Neural cell (in vitro differentiated cells): ENCODE data around the gene TBX18. TPM values are rescaled to one million over a fixed set of nuclear protein-coding genes. Genes with fewer than 3 reads are reported as not detected.

Experiments used
- H2AFZ ChIP-seq: fragments of 200-600, 300-800 bp; sonication (generic), shearing (Covaris generic); 2 replicates; pipeline ENCODE4 v1.6.0; 2014; ENCODE audit warnings: low read depth, mild to moderate bottlenecking, antibody characterized with exemption, low read length, moderate library complexity
- H3F3A ChIP-seq: fragments of 200-600 bp; shearing (Covaris generic); 2 replicates; pipeline ENCODE4 v1.6.1; 2016; ENCODE audit warnings: mild to moderate bottlenecking, moderate library complexity, mixed read lengths, antibody characterized with exemption, low read length; ENCODE audit not compliant: insufficient read depth, poor library complexity, severe bottlenecking
- H3K27ac ChIP-seq: fragments of 200-600, 300-800 bp; sonication (generic), shearing (Covaris generic); 2 replicates; pipeline ENCODE4 v1.5.1; 2014; ENCODE audit warnings: mild to moderate bottlenecking, low read length, moderate library complexity
- H3K27me3 ChIP-seq: fragments of 300-800, 200-600 bp; sonication (generic), shearing (Covaris generic); 2 replicates; pipeline ENCODE4 v1.6.0; 2014; ENCODE audit warnings: mild to moderate bottlenecking, low read depth, low read length, moderate library complexity; ENCODE audit not compliant: insufficient read depth
- H3K36me3 ChIP-seq: fragments of 300-800, 200-600 bp; sonication (generic), shearing (Covaris generic); 2 replicates; pipeline ENCODE4 v1.5.1; 2014; ENCODE audit warnings: mild to moderate bottlenecking, antibody characterized with exemption, low read length, moderate library complexity; ENCODE audit not compliant: insufficient read depth
- H3K4me2 ChIP-seq: fragments of 300-800, 200-600 bp; sonication (generic), shearing (Covaris generic); 2 replicates; pipeline ENCODE4 v1.6.0; 2014; ENCODE audit warnings: mild to moderate bottlenecking, low read length
- H3K4me3 ChIP-seq: fragments of 300-800, 200-600 bp; sonication (generic), shearing (Covaris generic); 2 replicates; pipeline ENCODE4 v1.5.1; 2014; ENCODE audit warnings: mild to moderate bottlenecking, low read length, moderate library complexity
- H3K79me2 ChIP-seq: fragments of 200-600 bp; shearing (Covaris generic); replicated peaks from 2 replicates; pipeline ENCODE4 v1.6.0; 2014; ENCODE audit warnings: mild to moderate bottlenecking, low read length, moderate library complexity; ENCODE audit not compliant: insufficient read depth
- H3K9ac ChIP-seq: fragments of 300-800, 200-600 bp; sonication (generic), shearing (Covaris generic); 2 replicates; pipeline ENCODE4 v1.6.1; 2016; ENCODE audit warnings: mild to moderate bottlenecking, low read length, mixed read lengths
- H3K9me2 ChIP-seq: fragments of 200-600 bp; shearing (Covaris generic); 2 replicates; pipeline ENCODE4 v1.6.1; 2016; ENCODE audit warnings: mild to moderate bottlenecking, low read length, mixed read lengths; ENCODE audit not compliant: insufficient read depth
- H3K9me3 ChIP-seq: fragments of 200-600, 300-800 bp; sonication (generic), shearing (Covaris generic); 2 replicates; pipeline ENCODE4 v1.6.1; 2016; ENCODE audit warnings: mild to moderate bottlenecking, mixed run types, low read length, moderate library complexity, mixed read lengths
- H4K20me1 ChIP-seq: fragments of 200-600 bp; shearing (Covaris generic); 2 replicates; pipeline ENCODE4 v1.6.1; 2016; ENCODE audit warnings: mild to moderate bottlenecking, mixed run types; ENCODE audit not compliant: insufficient read depth
- EP300 ChIP-seq: fragments of 450-650 bp; conservative IDR thresholded peaks from 2 replicates; pipeline ENCODE4 v1.6.1; 2014; ENCODE audit warnings: antibody characterized with exemption, mild to moderate bottlenecking, moderate library complexity; ENCODE audit not compliant: poor library complexity, severe bottlenecking
- EZH2 ChIP-seq: fragments of 200-600, 300-800 bp; shearing (Covaris generic), sonication (generic); IDR thresholded peaks from 2 replicates; pipeline ENCODE4 v1.6.1; 2014; ENCODE audit warnings: antibody characterized with exemption, low read length, borderline replicate concordance, mild to moderate bottlenecking; ENCODE audit not compliant: insufficient read depth, poor library complexity, severe bottlenecking
- MXI1 ChIP-seq: fragments of 450-650 bp; conservative IDR thresholded peaks from 2 replicates; pipeline ENCODE4 v1.6.1; 2014; ENCODE audit warnings: antibody characterized with exemption, mild to moderate bottlenecking; ENCODE audit not compliant: poor library complexity, severe bottlenecking
- POLR2AphosphoS5 ChIP-seq: IDR thresholded peaks from 2 replicates; pipeline ENCODE4 v1.6.1; 2012
- RAD21 ChIP-seq: fragments of 450-650 bp; conservative IDR thresholded peaks from 2 replicates; pipeline ENCODE4 v1.6.1; 2014; ENCODE audit warnings: antibody characterized with exemption, mild to moderate bottlenecking, moderate library complexity
- SMC3 ChIP-seq: fragments of 450-650 bp; conservative IDR thresholded peaks from 2 replicates; pipeline ENCODE4 v1.6.1; 2014; ENCODE audit warnings: antibody characterized with exemption, mild to moderate bottlenecking, moderate library complexity; ENCODE audit not compliant: poor library complexity
- TAF1 ChIP-seq: IDR thresholded peaks from 2 replicates; pipeline ENCODE4 v1.6.1; 2012; ENCODE audit warnings: low read depth
- polyA plus RNA-seq: library from polyadenylated mRNA; depleted of rRNA; stranded (reverse); fragments of >200 nt; gene quantifications from 2 replicates; pipeline ENCODE4 v1.2.3, GENCODE V29; 2014
- TF ChIP-seq, protein P1 (sequence below): fragments of 450-650 bp; IDR thresholded peaks from 2 replicates; pipeline ENCODE4 v1.5.1; 2014; ENCODE audit warnings: antibody characterized with exemption, mild to moderate bottlenecking, moderate library complexity; ENCODE audit not compliant: poor library complexity, severe bottlenecking
- TF ChIP-seq, protein P2 (sequence below): IDR thresholded peaks from 2 replicates; pipeline ENCODE4 v1.6.1; 2012; ENCODE audit warnings: borderline replicate concordance

TBX18 gene
- polyA plus RNA-seq, 1 donor from 2014 or later: not detected

DNA sequence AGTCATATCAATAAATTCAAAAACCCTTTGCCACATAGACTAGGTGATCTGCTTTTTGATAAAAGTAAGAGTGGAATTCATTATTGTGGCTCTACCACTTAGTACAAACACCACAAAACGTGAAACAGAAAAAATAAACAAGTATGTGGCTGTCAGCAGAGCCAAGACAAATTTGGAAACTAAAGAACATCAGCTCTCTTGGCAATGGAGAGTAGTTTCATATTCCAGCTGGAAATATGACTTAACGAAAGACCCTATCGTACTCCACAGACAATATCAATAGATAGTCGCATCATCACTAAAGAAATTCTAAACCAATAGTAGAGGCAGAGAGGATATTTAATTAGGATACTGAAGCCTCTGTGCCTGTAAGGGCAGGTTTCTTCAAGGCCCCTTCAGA, 20.8 kb downstream of the TBX18 start:
- H3K27me3 ChIP-seq: no peaks in the 10 kb centered on the region
- no peak overlapping the region for H3K4me3 ChIP-seq
- H3K9ac ChIP-seq: no peak overlapping the region
- no peak overlapping the region for H3K27ac ChIP-seq
- no peaks in the 10 kb centered on the region for H3K79me2 ChIP-seq
- no peak overlapping the region for H3K4me2 ChIP-seq
- no peaks in the 10 kb centered on the region for H3F3A ChIP-seq
- H3K36me3 ChIP-seq: no peaks in the 10 kb centered on the region
- TF ChIP-seq RAD21 (no peak), POLR2AphosphoS5 (no peak), EP300 (no peak), SMC3 (no peak), TAF1 (no peak), MXI1 (no peak), EZH2 (no peak)
- TF ChIP-seq, protein P1, sequence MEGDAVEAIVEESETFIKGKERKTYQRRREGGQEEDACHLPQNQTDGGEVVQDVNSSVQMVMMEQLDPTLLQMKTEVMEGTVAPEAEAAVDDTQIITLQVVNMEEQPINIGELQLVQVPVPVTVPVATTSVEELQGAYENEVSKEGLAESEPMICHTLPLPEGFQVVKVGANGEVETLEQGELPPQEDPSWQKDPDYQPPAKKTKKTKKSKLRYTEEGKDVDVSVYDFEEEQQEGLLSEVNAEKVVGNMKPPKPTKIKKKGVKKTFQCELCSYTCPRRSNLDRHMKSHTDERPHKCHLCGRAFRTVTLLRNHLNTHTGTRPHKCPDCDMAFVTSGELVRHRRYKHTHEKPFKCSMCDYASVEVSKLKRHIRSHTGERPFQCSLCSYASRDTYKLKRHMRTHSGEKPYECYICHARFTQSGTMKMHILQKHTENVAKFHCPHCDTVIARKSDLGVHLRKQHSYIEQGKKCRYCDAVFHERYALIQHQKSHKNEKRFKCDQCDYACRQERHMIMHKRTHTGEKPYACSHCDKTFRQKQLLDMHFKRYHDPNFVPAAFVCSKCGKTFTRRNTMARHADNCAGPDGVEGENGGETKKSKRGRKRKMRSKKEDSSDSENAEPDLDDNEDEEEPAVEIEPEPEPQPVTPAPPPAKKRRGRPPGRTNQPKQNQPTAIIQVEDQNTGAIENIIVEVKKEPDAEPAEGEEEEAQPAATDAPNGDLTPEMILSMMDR: no peak
- TF ChIP-seq, protein P2, sequence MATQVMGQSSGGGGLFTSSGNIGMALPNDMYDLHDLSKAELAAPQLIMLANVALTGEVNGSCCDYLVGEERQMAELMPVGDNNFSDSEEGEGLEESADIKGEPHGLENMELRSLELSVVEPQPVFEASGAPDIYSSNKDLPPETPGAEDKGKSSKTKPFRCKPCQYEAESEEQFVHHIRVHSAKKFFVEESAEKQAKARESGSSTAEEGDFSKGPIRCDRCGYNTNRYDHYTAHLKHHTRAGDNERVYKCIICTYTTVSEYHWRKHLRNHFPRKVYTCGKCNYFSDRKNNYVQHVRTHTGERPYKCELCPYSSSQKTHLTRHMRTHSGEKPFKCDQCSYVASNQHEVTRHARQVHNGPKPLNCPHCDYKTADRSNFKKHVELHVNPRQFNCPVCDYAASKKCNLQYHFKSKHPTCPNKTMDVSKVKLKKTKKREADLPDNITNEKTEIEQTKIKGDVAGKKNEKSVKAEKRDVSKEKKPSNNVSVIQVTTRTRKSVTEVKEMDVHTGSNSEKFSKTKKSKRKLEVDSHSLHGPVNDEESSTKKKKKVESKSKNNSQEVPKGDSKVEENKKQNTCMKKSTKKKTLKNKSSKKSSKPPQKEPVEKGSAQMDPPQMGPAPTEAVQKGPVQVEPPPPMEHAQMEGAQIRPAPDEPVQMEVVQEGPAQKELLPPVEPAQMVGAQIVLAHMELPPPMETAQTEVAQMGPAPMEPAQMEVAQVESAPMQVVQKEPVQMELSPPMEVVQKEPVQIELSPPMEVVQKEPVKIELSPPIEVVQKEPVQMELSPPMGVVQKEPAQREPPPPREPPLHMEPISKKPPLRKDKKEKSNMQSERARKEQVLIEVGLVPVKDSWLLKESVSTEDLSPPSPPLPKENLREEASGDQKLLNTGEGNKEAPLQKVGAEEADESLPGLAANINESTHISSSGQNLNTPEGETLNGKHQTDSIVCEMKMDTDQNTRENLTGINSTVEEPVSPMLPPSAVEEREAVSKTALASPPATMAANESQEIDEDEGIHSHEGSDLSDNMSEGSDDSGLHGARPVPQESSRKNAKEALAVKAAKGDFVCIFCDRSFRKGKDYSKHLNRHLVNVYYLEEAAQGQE: no peak
- no peaks in the 10 kb centered on the region for H4K20me1 ChIP-seq
- no peaks in the 10 kb centered on the region for H3K9me3 ChIP-seq
- no peak overlapping the region for H2AFZ ChIP-seq
- no peaks in the 10 kb centered on the region for H3K9me2 ChIP-seq

DNA sequence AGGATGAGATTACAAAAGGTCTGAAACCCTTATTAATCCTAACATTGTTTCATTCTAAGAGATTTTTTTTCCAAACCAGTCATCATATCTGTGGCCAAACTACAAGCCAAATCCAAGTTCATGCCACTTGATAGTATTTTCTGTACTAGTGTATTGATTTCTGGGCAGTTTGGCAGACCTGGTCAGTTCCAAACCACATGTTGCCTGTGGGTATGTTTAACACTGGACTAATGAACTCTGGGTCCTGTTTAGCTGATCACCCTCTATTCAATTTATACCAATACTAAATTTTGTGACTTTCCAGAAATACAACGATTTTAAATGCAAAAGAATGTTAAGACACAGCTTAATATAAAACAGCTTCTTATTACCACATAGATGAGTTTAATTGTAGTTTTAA, 24.0 kb downstream of the TBX18 start:
- no peak overlapping the region for H3K9ac ChIP-seq
- no peak overlapping the region for H3K4me2 ChIP-seq
- no peaks in the 10 kb centered on the region for H3K36me3 ChIP-seq
- no peaks in the 10 kb centered on the region for H3K79me2 ChIP-seq
- no peaks in the 10 kb centered on the region for H3F3A ChIP-seq
- no peaks in the 10 kb centered on the region for H4K20me1 ChIP-seq
- peaks cover 3% of the 10 kb centered on the region for H3K9me2 ChIP-seq
- H2AFZ ChIP-seq: no peak overlapping the region
- TF ChIP-seq RAD21 (no peak), EZH2 (no peak), MXI1 (no peak), EP300 (no peak), SMC3 (no peak), TAF1 (no peak), POLR2AphosphoS5 (no peak)
- TF ChIP-seq, protein P2: no peak
- TF ChIP-seq, protein P1: no peak
- no peaks in the 10 kb centered on the region for H3K27me3 ChIP-seq
- H3K9me3 ChIP-seq: no peaks in the 10 kb centered on the region
- no peak overlapping the region for H3K4me3 ChIP-seq
- H3K27ac ChIP-seq: no peak overlapping the region
